Measurements from ENCODE around the gene RAB3GAP1. TPM values are rescaled to one million over a fixed set of nuclear protein-coding genes. Genes with fewer than 3 reads are reported as not detected.
A peak's percentile ranks its signal among the peaks of the same experiment; 100 is the strongest.

Gene RAB3GAP1
- total and polyA plus RNA-seq, 12 donors, result 17.5 to 64.2 (median 50.9) TPM

DNA sequence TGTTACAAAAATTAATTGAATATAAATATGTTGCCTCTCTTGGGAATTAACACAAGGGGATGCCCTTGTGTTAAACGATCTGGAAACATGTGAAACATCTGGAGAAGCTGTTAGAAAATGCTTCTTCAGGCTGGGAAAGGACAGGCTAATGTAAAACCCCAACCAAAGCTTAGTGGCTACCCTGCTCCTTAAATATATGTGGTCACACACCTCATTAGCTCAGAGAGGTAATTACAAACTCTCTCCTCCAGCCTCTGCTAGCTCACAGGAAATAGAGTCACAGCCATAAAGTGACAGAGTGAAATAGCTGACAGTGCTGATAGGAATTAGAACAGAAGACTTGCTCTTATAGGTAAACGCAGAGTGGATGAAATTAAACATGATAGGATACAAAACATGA lies 155.9 kb downstream of the RAB3GAP1 start:
- ATAC-seq (no peak), DNase-seq (no peak)
- TF ChIP-seq, protein P1, sequence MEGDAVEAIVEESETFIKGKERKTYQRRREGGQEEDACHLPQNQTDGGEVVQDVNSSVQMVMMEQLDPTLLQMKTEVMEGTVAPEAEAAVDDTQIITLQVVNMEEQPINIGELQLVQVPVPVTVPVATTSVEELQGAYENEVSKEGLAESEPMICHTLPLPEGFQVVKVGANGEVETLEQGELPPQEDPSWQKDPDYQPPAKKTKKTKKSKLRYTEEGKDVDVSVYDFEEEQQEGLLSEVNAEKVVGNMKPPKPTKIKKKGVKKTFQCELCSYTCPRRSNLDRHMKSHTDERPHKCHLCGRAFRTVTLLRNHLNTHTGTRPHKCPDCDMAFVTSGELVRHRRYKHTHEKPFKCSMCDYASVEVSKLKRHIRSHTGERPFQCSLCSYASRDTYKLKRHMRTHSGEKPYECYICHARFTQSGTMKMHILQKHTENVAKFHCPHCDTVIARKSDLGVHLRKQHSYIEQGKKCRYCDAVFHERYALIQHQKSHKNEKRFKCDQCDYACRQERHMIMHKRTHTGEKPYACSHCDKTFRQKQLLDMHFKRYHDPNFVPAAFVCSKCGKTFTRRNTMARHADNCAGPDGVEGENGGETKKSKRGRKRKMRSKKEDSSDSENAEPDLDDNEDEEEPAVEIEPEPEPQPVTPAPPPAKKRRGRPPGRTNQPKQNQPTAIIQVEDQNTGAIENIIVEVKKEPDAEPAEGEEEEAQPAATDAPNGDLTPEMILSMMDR (IDR thresholded peaks at IDR 0.05), result no peak
- Histone ChIP-seq H3K9me3 (no peaks in the 10 kb centered on the region), H3K4me3 (no peak overlapping the region), H3K27ac (no peak overlapping the region), H3K4me1 (peaks cover 0 to 18% (median 7%) of the 10 kb centered on the region in 9 donors), H3K27me3 (no peaks in the 10 kb centered on the region), H3K36me3 (peaks cover 0 to 10% (median 0%) of the 10 kb centered on the region in 9 donors)
- 51 to 54% methylated on average over 2 of the region's 2 CpGs for WGBS, 2 donors
- intact Hi-C loops (cut with DNase I), result no loop called here

DNA sequence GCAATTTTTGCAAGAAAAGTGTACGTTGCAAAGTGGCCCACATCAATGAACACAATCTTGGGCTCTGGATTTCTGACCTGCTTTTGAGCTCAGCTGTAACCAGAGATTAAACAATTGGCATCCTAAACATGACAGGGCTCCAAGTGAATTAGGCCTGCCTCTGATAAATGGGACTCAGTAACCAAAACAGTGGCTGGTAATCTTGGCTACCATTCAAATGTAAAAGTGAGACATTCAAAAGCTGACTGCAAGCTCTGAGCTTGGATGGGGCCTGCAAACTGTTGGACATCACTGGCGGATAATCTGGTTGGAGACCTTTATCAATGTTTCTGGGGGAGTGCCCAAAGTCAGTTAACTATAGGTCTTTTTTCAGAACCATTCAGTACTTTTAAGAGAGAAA lies 160.7 kb downstream of the RAB3GAP1 start:
- TF ChIP-seq, protein P1 (IDR thresholded peaks at IDR 0.05), result no peak
- DNase-seq, result peak in 1 of 2 donors; percentile 15
- H3K27me3 ChIP-seq, result no peaks in the 10 kb centered on the region
- H3K36me3 ChIP-seq, result peaks cover 0 to 5% (median 0%) of the 10 kb centered on the region in 9 donors
- H3K9me3 ChIP-seq, result peaks cover 0 to 5% (median 0%) of the 10 kb centered on the region in 11 donors
- intact Hi-C loops (cut with DNase I), result no loop called here
- H3K4me1 ChIP-seq, result peaks cover 0 to 19% (median 7%) of the 10 kb centered on the region in 9 donors
- 23 to 55% methylated on average over 2 of the region's 2 CpGs for WGBS, 2 donors
- no peak overlapping the region for H3K4me3 ChIP-seq
- ATAC-seq, result peak; percentile 25 to 86 (median 73)
- peak overlapping the region in 1 of 10 donors; percentile 17 for H3K27ac ChIP-seq

DNA sequence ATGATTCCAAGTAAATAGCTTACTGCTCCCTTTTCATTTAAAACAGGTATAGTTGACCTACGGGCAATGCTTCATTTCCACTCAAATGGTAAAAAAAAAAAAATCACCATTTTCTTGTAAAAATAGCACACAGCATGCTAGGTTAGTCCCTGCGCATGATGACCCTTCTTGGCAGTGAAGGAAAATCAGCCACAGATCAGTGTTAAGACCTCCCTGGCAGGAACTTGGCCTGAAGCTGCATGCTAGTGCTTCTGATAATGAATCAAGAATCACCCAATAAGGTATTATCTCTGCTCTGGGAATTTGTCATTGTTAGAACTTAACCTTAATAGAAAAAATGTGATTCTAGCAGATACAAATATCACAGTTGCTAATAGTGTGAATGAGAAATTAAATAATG lies 166.3 kb downstream of the RAB3GAP1 start:
- ATAC-seq (no peak), DNase-seq (no peak)
- Histone ChIP-seq H3K4me3 (no peak overlapping the region), H3K36me3 (no peaks in the 10 kb centered on the region), H3K9me3 (peaks cover 0 to 5% (median 0%) of the 10 kb centered on the region in 11 donors), H3K4me1 (peaks cover 0 to under 1% (median 0%) of the 10 kb centered on the region in 9 donors), H3K27ac (no peak overlapping the region), H3K27me3 (no peaks in the 10 kb centered on the region)
- TF ChIP-seq, protein P1 (IDR thresholded peaks at IDR 0.05), result no peak
- WGBS, 2 donors, result 98% methylated on average over 2 of the region's 2 CpGs
- intact Hi-C loops (cut with DNase I), result no loop called here

DNA sequence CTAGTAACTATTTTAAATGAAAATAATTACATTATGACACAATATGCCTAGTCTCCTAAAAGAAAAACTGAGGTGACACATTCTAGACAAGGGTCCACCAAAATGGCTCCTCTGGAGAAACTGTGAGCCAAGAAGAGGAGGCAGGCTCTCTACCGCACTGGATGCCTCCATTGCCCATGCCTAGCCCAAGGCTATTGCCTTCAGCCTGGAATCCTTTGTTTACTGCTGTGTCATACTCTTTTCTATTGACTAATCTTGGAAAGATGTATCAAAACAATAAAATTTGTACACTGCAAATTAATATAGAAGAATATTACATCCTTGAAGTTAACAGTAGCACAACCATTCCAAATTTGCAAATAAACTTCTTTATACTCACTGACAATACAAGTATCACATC lies 167.1 kb downstream of the RAB3GAP1 start:
- ATAC-seq (no peak), DNase-seq (no peak)
- no peaks in the 10 kb centered on the region for H3K9me3 ChIP-seq
- no peaks in the 10 kb centered on the region for H3K27me3 ChIP-seq
- WGBS, 2 donors, result 97 to 98% methylated on average over 1 of the region's 1 CpG
- H3K27ac ChIP-seq, result no peak overlapping the region
- TF ChIP-seq, protein P1 (IDR thresholded peaks at IDR 0.05), result no peak
- no peaks in the 10 kb centered on the region for H3K36me3 ChIP-seq
- no peaks in the 10 kb centered on the region for H3K4me1 ChIP-seq
- H3K4me3 ChIP-seq, result no peak overlapping the region
- intact Hi-C loops (cut with DNase I), result no loop called here

Other genes with a start within 250 kb of the RAB3GAP1 start
- gene ACMSD, start 213.7 kb upstream of the RAB3GAP1 start, total RNA-seq, result not detected
- gene ACMSD, start 213.7 kb upstream of the RAB3GAP1 start, polyA plus RNA-seq, result not detected
- gene CCNT2, start 133.5 kb upstream of the RAB3GAP1 start, total RNA-seq, result 10 to 100 TPM; 13.7 to 26.6 (median 21.3) TPM
- gene CCNT2, start 133.5 kb upstream of the RAB3GAP1 start, polyA plus RNA-seq, result 10 to 100 TPM in 1 of 2 donors, 1 to 10 TPM in 1; 4.7 to 18.9 TPM
- gene MAP3K19, start 4.8 kb upstream of the RAB3GAP1 start, total RNA-seq, result not detected
- gene MAP3K19, start 4.8 kb upstream of the RAB3GAP1 start, polyA plus RNA-seq, result not detected

Measured in heart right ventricle (tissue), 16 donors.